ENCODE measurements around the gene RBMS1. TPM values are rescaled to one million over a fixed set of nuclear protein-coding genes. Genes with fewer than 3 reads are reported as not detected.

The RBMS1 gene
- total and polyA plus RNA-seq, 7 donors, result 4.4 to 91.8 (median 69.2) TPM

GRCh38 chr2:160408173-160408958, 85.2 kb downstream of the RBMS1 start:
- DNase-seq, result no peak
- 60 to 64% methylated on average over 34 of the region's 34 CpGs for WGBS, 2 donors
- H3K27me3 ChIP-seq, result no peaks in the 10 kb centered on the region
- no peak for TF ChIP-seq EP300 (IDR thresholded peaks at IDR 0.05)
- TF ChIP-seq, protein P1, sequence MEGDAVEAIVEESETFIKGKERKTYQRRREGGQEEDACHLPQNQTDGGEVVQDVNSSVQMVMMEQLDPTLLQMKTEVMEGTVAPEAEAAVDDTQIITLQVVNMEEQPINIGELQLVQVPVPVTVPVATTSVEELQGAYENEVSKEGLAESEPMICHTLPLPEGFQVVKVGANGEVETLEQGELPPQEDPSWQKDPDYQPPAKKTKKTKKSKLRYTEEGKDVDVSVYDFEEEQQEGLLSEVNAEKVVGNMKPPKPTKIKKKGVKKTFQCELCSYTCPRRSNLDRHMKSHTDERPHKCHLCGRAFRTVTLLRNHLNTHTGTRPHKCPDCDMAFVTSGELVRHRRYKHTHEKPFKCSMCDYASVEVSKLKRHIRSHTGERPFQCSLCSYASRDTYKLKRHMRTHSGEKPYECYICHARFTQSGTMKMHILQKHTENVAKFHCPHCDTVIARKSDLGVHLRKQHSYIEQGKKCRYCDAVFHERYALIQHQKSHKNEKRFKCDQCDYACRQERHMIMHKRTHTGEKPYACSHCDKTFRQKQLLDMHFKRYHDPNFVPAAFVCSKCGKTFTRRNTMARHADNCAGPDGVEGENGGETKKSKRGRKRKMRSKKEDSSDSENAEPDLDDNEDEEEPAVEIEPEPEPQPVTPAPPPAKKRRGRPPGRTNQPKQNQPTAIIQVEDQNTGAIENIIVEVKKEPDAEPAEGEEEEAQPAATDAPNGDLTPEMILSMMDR (IDR thresholded peaks at IDR 0.05), result no peak
- TF ChIP-seq POLR2AphosphoS5 (IDR thresholded peaks at IDR 0.05), result no peak
- no peak for TF ChIP-seq POLR2A (IDR thresholded peaks at IDR 0.05)
- H3K9me3 ChIP-seq, result no peaks in the 10 kb centered on the region
- intact Hi-C loops (cut with DNase I), result loop anchor here (10.0 kb wide), 1 partner anchor 656 kb away; no protein-coding TSS in a partner anchor
- peak overlapping the region; percentile 46 to 100 (median 86) for H3K4me3 ChIP-seq
- H3K4me1 ChIP-seq, result peaks cover 0 to 67% (median 54%) of the 10 kb centered on the region in 4 donors
- peak overlapping the region; percentile 95 to 99 (median 98) for H3K27ac ChIP-seq
- H3K36me3 ChIP-seq, result no peaks in the 10 kb centered on the region

DNA sequence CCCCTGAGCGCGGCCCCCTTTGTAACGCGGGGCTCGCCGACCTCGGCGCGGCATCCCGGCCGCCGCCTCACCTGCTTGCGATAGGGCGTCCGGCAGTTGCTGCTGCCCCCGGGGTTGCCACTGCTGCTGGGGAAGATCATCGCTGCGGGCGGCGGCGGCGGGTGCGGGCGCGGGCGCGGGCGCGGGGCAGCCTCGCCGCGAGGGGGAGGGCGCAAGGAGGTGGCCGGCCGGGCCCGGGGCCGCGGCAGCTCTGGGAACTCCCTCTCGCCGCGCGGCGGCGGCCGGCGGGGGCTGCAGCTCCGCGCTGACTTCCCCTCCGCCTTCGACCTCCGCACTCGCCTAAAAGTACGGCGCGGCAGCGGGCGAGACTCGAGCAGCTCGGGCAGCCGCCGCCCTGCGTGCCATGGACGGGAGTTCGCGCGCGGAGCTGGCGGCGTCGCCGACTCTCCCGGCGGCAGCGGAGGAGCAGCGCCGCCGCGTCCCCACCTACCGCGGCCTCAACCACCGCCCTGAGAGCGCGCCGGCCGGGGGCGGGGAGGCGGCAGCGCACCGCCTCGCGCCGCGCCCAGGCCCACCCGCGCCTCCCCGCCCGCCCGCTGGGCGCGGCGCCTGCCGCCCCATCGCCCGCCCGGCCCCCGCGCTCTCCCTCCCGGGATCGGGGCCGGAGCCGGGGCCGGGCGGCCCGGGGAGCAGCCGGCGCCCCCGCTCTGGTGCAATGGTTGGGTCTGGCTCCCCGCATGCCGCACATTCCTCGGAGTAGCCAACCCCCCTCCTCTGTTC, 86.0 kb downstream of the RBMS1 start:
- Histone ChIP-seq H3K4me1 (peaks cover 0 to 72% (median 61%) of the 10 kb centered on the region in 4 donors), H3K27ac (peak overlapping the region; percentile 95 to 99 (median 98)), H3K36me3 (no peaks in the 10 kb centered on the region), H3K27me3 (no peaks in the 10 kb centered on the region), H3K9me3 (no peaks in the 10 kb centered on the region), H3K4me3 (peak overlapping the region; percentile 76 to 100 (median 96))
- intact Hi-C loops (cut with DNase I), result loop anchor here (1.0 to 10.0 kb wide), 4 partner anchors 85 to 657 kb away; partner anchors contain the start of gene RBMS1
- peak; percentile 87 for DNase-seq
- TF ChIP-seq POLR2A (IDR thresholded peaks at IDR 0.05), result no peak
- no peak for TF ChIP-seq EP300 (IDR thresholded peaks at IDR 0.05)
- peak; percentile 16 to 75 (median 59) for TF ChIP-seq POLR2AphosphoS5 (IDR thresholded peaks at IDR 0.05)
- TF ChIP-seq, protein P1 (IDR thresholded peaks at IDR 0.05), result peak in 1 of 4 experiments; percentile 10
- WGBS, 2 donors, result 1% methylated on average over 120 of the region's 120 CpGs

DNA sequence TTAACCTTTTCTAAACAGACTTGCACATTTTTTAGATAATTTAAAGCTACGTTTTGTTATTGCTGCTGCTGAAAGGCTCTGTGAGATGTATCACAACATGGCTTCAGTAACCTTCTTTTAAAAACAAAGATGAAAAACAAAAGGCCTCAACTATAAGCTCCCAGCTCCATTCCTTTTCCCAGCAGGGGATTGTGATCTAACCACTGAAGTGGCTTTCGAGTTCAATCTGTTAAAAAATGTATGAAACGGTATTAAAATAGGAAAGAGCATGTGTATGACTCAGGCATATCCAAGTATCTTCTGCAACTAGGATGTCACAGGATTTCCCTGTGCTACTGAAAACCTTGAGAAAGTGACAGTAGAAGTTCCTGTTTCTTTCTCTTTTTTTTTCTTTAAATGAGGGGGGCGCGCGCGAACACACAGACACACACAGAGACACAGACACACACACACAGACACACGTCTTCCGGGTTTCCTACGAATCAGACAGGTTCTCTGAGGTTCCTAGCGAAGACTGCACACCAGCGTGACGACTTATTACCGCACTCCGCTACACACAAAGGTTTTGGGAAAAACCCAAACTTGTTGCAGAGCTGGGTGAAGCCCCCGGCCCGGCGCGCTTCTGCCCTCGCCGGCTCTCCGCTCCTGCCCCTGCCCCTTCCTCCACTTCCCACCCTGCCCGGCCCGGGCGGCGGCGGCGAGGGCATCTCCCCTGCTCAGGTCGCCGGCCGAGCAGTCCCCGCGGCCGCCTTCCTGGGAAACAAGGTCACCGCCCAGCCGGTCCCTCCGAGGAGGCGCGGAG, 86.8 kb downstream of the RBMS1 start:
- Histone ChIP-seq H3K9me3 (no peaks in the 10 kb centered on the region), H3K27ac (peak overlapping the region; percentile 95 to 99 (median 98)), H3K4me3 (peak overlapping the region; percentile 76 to 100 (median 96)), H3K36me3 (no peaks in the 10 kb centered on the region), H3K27me3 (no peaks in the 10 kb centered on the region), H3K4me1 (peaks cover 0 to 74% (median 63%) of the 10 kb centered on the region in 4 donors)
- intact Hi-C loops (cut with DNase I), result loop anchor here (1.0 to 10.0 kb wide), 4 partner anchors 86 to 658 kb away; partner anchors contain the start of gene RBMS1
- WGBS, 2 donors, result 1% methylated on average over 39 of the region's 39 CpGs
- TF ChIP-seq EP300 (IDR thresholded peaks at IDR 0.05) (no peak), POLR2A (IDR thresholded peaks at IDR 0.05) (peak; percentile 26 to 46), POLR2AphosphoS5 (IDR thresholded peaks at IDR 0.05) (peak; percentile 22 to 80 (median 64))
- TF ChIP-seq, protein P1 (IDR thresholded peaks at IDR 0.05), result no peak
- peak; percentile 80 for DNase-seq

Measured in sigmoid colon (tissue), 7 donors.